ENCODE data around the gene EFHB.

The EFHB gene

DNA sequence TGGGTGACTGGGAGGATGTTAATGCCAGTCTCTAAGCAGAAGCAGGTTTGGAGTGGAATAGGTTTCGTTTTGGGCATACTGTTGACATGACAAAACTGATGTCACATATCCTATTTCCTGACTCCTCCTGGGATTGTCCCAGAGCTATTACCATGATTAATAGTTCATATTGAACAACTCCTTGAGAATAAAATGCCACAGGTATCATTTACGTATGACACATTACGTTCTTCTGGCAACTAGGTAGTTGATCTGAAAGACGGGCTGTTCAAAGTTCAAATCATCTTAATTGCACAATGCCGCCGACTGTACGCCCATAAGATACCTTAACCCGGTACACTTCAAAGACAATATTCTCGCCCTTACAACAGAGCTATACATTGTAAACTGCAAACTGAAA lies 11.5 kb upstream of the EFHB start:
- TF ChIP-seq GATA3 (IDR thresholded peaks at IDR 0.05; ENCODE audit: low read depth, low read length) (no peak), GATA2 (IDR thresholded peaks at IDR 0.05; ENCODE audit: low read depth, low read length) (no peak)

DNA sequence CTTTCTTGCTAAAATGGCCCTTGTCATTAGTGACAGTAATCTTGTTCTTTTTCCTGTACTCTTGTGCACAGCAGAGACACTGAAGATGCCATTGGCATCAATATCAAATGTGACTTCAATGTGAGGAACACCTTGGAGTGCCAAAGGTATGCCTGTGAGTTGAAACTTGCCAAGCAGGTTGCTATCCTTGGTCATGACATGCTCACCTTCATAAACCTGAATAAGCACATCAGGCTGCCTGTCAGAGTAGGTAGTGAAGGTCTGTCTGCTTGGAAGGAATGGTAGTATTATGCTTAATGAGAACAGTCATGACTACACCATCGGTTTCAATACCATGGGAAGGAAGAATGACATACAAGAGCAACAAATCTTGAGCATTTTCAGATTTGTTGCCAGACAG lies 6.6 kb upstream of the EFHB start:
- TF ChIP-seq GATA2 (IDR thresholded peaks at IDR 0.05; ENCODE audit: low read depth, low read length) (no peak), GATA3 (IDR thresholded peaks at IDR 0.05; ENCODE audit: low read depth, low read length) (no peak)

DNA sequence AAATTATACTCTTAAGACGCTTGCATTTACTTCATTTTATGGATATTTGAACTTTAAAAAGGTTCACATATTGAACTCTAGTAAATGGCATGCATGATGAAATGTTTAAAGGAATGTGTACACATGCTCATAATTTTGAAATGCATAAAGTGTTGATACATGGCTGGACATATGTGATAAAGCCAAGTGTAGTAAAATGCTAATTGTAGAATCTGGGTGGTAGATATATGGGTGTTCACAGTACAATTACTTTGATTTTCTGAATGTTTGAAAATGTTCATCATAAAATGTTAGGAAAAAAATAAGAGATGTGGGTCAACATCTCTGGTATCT lies 4.2 kb upstream of the EFHB start:
- TF ChIP-seq GATA2 (IDR thresholded peaks at IDR 0.05; ENCODE audit: low read depth, low read length) (no peak), GATA3 (IDR thresholded peaks at IDR 0.05; ENCODE audit: low read depth, low read length) (no peak)

DNA sequence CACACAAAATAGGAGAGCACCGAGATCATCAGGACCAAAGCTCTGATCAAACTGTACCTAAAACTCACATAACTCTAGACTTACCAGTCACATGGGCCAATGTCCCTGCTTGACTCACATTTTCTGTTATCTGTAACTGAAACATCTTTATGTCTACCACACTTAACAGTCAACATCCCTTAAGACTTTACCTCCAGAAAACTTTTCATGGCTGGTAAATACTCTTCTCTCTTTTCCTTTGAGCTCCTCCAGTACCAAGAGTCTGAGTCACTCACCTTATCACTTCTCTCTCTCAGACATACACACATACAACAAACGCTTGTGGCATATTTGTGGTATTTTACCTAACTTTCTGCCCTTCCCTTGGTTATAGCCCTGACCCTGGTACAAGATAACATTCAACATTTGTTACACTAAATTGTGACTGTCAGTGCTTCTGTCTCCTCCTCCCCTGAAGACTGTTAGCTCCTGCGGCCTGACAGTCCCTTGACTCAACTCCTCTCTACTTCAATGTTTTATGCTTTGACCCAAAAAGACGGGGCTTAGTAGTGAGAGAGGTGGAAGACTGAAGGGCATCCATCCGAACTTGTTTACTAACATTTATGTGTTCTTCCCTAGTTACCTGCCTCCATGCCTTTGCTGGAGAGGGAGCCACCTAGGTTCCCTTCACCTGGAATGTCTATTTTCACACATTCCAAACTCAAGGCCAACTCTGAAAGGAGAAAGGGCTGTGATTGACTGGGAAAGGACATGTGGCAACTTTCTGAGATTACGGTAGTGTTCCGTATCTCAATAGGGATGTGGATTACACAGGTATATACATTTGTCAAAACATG lies 3.7 kb upstream of the EFHB start:
- TF ChIP-seq GATA2 (IDR thresholded peaks at IDR 0.05; ENCODE audit: low read depth, low read length) (no peak), GATA3 (IDR thresholded peaks at IDR 0.05; ENCODE audit: low read depth, low read length) (no peak)

DNA sequence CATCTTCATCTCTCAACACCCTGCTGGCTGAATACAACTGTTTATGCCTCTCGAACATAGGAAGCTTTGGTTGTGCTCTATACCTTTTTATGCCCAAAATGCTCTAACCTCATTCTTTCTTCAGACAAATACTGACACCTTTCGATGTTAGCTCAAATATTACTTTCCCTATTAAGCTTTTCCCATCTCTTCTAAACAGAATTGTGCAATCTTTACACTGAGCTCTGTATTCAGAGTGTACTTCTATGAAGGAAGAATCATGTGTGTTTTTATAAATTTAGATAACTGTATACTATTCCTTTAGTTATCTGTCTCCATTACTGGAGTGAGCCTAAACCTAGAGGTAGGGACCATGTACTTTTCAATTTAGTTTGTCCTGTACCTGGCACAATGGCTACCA lies 1.6 kb downstream of the EFHB start:
- TF ChIP-seq GATA3 (IDR thresholded peaks at IDR 0.05; ENCODE audit: low read depth, low read length) (no peak), GATA2 (IDR thresholded peaks at IDR 0.05; ENCODE audit: low read depth, low read length) (no peak)

DNA sequence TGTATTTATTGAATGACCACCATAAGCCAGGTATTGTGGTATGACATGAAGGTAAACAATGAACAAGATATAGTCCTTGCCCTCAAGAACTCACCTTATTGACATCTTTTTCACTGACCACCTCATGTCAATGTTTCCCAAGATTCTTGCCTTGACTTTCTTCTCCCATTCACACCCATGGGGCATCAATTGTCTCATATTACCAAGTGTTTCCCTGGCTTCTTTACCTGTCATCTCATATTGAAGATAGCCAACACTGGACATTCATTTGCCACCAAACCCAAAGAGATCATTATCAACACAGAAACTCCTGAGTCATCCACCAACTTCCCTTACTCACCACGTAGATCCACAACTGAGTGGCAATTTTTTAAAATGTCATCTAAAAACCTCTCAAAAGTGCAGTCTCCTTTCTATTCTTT lies 2.2 kb downstream of the EFHB start:
- TF ChIP-seq GATA2 (IDR thresholded peaks at IDR 0.05; ENCODE audit: low read depth, low read length) (no peak), GATA3 (IDR thresholded peaks at IDR 0.05; ENCODE audit: low read depth, low read length) (no peak)

DNA sequence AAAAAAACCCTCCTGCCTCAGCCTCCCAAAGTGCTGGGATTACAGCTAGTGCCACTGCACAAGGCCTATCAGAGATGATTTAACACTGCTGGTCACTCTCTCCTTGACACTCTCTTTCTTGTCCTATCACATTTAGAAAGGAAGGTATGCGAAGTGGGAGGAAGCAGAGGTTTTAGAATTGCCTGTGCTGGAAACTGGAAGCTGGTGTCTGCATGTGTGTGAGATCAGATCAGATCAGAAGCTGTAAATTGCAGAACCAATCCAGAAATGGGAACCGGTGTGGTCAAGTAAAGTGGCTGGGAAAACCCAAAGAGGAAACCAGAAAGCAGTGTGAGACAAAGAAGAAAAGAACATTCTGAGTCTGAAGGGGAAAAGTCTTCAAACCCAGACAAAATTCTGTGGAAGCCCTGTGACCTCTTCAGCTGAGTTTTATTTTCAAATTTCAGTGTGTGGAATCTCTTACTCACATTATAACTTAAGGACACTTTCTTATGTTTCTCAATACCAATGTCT lies 2.8 kb downstream of the EFHB start:
- no peak for TF ChIP-seq GATA2 (IDR thresholded peaks at IDR 0.05; ENCODE audit: low read depth, low read length)
- no peak for TF ChIP-seq GATA3 (IDR thresholded peaks at IDR 0.05; ENCODE audit: low read depth, low read length)

DNA sequence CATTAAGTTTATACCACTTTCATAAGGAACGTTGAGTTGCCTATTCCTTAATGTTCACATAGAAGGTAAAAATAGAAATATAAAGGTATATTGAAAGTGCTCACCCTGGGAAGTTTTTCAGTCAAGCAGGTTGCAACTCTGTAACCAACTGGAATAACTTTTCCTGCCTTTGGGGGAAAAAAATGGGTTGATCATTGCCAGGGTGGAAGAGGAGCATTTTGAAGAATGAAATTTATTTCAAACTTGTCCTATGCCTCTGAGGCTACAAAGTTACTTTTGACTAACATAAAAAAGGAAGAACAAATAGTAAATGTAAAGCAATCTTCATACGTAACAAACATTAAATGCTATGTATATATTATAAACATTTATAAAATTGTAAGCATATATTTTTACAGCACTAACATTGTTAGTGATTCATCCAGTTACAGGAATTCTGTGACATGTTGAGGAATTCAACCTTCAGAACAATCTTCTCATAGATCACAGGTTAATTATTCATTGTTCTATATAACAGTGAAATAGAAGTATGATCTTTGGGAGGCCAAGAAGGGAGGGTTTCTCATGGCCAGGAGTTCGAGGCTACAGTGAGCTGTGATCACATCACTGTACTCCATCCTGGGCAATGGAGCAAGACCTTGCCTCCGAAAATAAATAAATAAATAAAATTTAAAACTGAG lies 13.5 kb downstream of the EFHB start:
- TF ChIP-seq GATA2 (IDR thresholded peaks at IDR 0.05; ENCODE audit: low read depth, low read length): no peak
- no peak for TF ChIP-seq GATA3 (IDR thresholded peaks at IDR 0.05; ENCODE audit: low read depth, low read length)

DNA sequence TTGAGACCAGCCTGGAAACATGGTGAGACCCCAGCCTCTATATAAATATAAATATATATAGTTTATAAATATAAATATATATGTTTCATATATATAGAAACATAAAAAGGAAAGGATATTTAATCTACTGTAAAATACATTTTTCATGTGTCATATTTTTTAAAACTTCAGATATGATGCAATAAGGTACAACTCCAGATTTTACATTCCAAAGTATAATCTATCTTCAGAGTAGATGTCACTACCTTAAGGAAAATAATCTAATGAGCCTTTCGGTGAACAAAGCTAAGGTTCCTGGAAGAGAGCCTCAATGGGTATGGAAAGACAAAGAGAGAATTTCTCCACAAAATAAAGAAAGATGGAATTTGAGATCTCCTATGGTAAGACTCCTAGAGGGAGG lies 16.9 kb downstream of the EFHB start:
- TF ChIP-seq GATA3 (IDR thresholded peaks at IDR 0.05; ENCODE audit: low read depth, low read length) (no peak), GATA2 (IDR thresholded peaks at IDR 0.05; ENCODE audit: low read depth, low read length) (no peak)

DNA sequence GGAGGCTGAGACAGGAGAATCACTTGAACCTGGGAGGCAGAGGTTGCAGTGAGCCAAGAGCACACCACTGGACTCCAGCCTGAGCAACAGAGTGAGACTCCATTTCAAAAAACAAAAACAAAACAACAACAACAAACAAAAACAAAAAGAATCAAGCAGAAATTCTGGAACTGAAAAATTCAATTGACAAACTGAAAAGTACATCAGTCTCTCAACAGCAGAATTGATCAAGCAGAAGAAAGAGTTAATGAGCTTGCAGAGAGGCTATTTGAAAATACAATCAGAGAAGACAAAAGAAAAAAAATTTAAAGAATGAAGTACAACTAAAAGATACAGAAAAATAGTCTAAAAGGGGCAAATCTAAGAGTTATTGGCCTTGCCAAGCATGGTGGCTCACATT lies 22.6 kb downstream of the EFHB start:
- TF ChIP-seq GATA3 (IDR thresholded peaks at IDR 0.05; ENCODE audit: low read depth, low read length) (no peak), GATA2 (IDR thresholded peaks at IDR 0.05; ENCODE audit: low read depth, low read length) (no peak)

DNA sequence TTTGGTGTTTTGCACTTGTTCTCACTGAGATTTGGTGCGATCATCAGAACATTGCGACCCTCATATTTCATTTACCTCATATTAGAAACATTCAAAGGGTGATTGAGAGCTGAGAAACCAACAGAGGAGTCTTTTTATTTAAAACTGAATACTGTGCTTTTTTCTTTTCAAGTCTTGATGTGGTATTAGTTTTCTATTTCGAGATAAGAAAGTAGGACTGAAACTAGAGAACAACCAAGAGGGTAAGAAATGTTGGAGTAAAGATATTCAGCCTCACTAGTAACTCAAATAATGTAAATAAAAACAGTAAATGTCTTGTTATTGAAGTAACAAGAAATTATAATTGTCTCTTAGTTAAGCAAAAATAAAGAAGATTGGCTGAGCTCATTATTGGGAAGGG lies 26.5 kb downstream of the EFHB start:
- TF ChIP-seq GATA3 (IDR thresholded peaks at IDR 0.05; ENCODE audit: low read depth, low read length) (no peak), GATA2 (IDR thresholded peaks at IDR 0.05; ENCODE audit: low read depth, low read length) (no peak)

DNA sequence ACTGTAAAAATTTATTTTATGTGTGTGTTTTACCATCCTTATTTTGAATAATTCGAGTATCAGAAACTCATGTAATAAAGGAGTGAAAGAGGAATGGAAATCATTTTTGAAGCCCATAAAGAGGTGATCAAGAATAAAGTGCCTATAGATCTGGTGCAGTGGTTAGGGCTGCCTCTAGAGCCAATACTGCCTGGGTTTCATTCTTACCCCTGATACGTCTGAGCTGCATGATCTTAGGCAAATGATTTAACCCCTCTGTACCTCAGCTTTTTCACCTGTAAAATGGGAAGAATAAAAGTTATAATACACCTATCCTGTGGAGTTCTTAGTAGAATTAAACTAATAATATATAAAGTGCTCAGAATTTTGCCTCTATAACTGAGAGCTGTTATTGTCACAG lies 30.4 kb downstream of the EFHB start:
- TF ChIP-seq GATA3 (IDR thresholded peaks at IDR 0.05; ENCODE audit: low read depth, low read length): no peak
- TF ChIP-seq GATA2 (IDR thresholded peaks at IDR 0.05; ENCODE audit: low read depth, low read length): no peak

DNA sequence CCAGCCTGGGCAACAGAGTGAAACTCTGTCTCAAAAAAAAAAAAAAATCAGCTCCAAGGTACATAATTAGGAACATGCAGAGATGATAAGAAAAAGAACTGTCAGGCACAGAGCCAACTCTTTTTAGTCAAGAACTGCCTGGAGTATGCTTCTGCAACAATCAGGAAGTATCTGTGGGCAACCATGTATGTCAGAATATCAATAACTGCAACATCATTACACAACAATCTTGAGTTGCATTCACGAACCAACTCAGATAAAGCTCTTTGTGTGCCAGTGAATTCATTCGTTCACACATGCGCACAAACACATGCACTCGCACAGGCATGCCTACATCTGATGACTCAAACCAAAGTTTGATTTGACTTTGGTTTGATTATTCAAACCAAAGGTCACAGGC lies 32.1 kb downstream of the EFHB start:
- TF ChIP-seq GATA2 (IDR thresholded peaks at IDR 0.05; ENCODE audit: low read depth, low read length) (no peak), GATA3 (IDR thresholded peaks at IDR 0.05; ENCODE audit: low read depth, low read length) (no peak)

DNA sequence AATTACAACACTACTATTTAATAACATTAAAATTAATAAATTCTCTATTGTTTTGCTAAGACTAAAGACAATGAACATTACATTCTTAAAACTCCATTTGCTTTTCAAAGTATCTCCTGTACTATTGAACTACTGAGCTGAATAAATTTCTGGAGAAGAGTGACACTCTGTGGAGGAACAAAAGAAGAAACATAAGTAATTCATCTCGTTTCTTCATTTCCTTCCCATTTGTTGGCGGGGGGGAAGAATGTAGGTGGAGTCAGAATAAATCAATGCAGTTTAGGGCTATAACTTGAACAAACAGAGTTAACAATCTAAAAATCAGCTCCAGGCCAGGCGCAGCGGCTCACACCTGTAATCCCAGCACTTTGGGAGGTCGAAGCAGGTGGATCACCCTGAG lies 32.7 kb downstream of the EFHB start:
- TF ChIP-seq GATA2 (IDR thresholded peaks at IDR 0.05; ENCODE audit: low read depth, low read length) (no peak), GATA3 (IDR thresholded peaks at IDR 0.05; ENCODE audit: low read depth, low read length) (no peak)

DNA sequence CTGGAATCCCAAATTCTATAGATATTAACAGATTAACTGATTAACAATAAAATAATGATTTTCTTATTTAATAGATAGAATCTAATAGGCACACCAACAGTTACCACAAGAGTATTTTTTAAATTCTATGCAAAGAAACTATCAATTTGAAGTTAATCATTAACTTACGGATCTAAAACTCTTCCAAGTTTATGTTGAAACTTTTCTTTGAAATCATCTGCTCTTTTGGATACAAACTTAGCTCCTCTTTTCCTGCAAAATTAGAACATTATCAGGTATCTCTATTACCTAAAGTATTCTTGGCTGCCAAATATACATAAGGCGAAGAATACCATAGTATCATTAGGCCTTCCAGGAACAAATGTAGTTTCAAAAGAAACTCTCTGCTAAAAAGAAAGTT lies 34.8 kb downstream of the EFHB start:
- TF ChIP-seq GATA2 (IDR thresholded peaks at IDR 0.05; ENCODE audit: low read depth, low read length) (no peak), GATA3 (IDR thresholded peaks at IDR 0.05; ENCODE audit: low read depth, low read length) (no peak)
